Naive B cell (primary cell): ENCODE measurements around the gene GDPGP1. TPM values are rescaled to one million over a fixed set of nuclear protein-coding genes. Genes with fewer than 3 reads are reported as not detected.

Experiments
- ATAC-seq, 2 donors: fragments of 150-1000 bp; cut with Tn5 transposase; 2 replicates each; pipeline ENCODE4 v1.10.0; 2021; ENCODE audit warnings: low read depth in 2 of 2, mild to moderate bottlenecking in 2 of 2, moderate library complexity in 2 of 2
- DNase-seq: peaks from one replicate; pipeline ENCODE4 v3.0.0; 2022
- H3K27ac Mint-ChIP-seq, 6 donors: one replicate each; pipeline ENCODE4 v1.8.0; 2020 to 2022; ENCODE audit warnings: mild to moderate bottlenecking in 6 of 6, mixed read lengths in 6 of 6, moderate library complexity in 5 of 6, inconsistent platforms in 2 of 6
- H3K27me3 Mint-ChIP-seq, 3 donors: one replicate each; pipeline ENCODE4 v1.8.0; 2021 to 2022; ENCODE audit warnings: mixed read lengths in 3 of 3, mild to moderate bottlenecking in 1 of 3
- H3K36me3 Mint-ChIP-seq, 2 donors: one replicate each; pipeline ENCODE4 v1.8.0; 2020 to 2022; ENCODE audit warnings: mixed read lengths in 2 of 2, inconsistent platforms in 1 of 2, mild to moderate bottlenecking in 1 of 2
- H3K4me1 Mint-ChIP-seq, 3 donors: one replicate each; pipeline ENCODE4 v1.8.0; 2020 to 2022; ENCODE audit warnings: mixed read lengths in 3 of 3, inconsistent platforms in 1 of 3, mild to moderate bottlenecking in 1 of 3, moderate library complexity in 1 of 3
- H3K4me3 Mint-ChIP-seq, 8 donors: one replicate each; pipeline ENCODE4 v1.8.0; 2020 to 2022; ENCODE audit warnings: mild to moderate bottlenecking in 8 of 8, mixed read lengths in 8 of 8, moderate library complexity in 8 of 8, inconsistent platforms in 2 of 8
- H3K9me3 Mint-ChIP-seq, 7 donors: one replicate each; pipeline ENCODE4 v1.8.0; 2020 to 2022; ENCODE audit warnings: mixed read lengths in 7 of 7, mild to moderate bottlenecking in 5 of 7, inconsistent platforms in 2 of 7, moderate library complexity in 1 of 7
- polyA plus RNA-seq, 6 donors: library from polyadenylated mRNA; unstranded; fragments of 300-500 nt; fragmentation: Illumina TruSeq; gene quantifications; one replicate each; pipeline ENCODE4 v1.2.3, GENCODE V29; 2021; ENCODE audit warnings: low read depth in 6 of 6

Gene GDPGP1
- polyA plus RNA-seq, 6 donors from 2014 or later: 0.70 to 2.1 (median 1.3) TPM

DNA sequence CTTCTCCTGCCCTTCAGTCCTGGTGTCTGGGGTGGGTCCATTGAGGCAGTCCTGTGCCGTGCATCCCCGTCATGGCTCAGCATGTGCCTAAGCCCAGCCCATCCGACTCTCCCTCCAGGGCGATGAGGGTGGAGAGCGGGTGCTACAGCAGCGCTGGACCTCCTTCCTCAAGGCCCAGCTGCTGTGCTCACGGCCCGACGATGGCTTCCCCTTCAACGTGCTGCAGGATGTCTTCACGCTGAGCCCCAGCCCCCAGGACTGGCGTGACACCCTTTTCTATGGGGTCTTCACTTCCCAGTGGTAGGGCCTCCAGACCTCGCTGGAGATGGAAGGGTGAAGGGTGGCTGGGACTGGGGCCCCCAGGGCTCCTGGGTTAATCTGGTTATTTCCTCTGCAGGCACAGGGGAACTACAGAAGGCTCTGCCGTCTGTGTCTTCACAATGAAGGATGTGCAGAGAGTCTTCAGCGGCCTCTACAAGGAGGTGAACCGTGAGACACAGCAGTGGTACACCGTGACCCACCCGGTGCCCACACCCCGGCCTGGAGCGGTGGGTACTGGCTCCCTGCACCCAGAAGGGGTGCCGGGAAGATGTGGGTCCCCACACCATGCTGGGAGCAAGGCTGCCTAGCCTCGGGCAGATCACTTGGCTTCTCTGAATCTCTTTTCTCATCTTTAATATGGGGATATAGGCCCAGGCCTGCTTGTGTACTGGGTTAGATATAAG is 10.4 kb upstream of the GDPGP1 start:
- no peaks in the 10 kb centered on the region for H3K9me3 Mint-ChIP-seq
- peaks cover 4 to 13% of the 10 kb centered on the region in 2 donors for H3K36me3 Mint-ChIP-seq
- H3K27me3 Mint-ChIP-seq: no peaks in the 10 kb centered on the region
- H3K4me1 Mint-ChIP-seq: peaks cover 27 to 29% (median 28%) of the 10 kb centered on the region in 3 donors
- H3K27ac Mint-ChIP-seq: no peak overlapping the region
- ATAC-seq (no peak), DNase-seq (no peak)
- peak overlapping the region in 1 of 8 donors; percentile 64 for H3K4me3 Mint-ChIP-seq

DNA sequence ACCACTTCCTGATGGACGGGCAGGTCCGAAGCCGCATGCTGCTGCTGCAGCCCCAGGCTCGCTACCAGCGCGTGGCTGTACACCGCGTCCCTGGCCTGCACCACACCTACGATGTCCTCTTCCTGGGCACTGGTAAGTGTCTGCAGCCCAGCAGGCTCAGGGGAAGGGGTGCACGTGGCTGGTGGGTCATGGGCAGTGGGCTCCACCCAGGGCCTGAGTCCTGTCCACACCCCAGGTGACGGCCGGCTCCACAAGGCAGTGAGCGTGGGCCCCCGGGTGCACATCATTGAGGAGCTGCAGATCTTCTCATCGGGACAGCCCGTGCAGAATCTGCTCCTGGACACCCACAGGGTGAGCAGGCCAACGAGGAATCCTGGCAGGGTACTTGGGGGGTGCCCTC is 9.0 kb upstream of the GDPGP1 start:
- no peak for ATAC-seq
- no peaks in the 10 kb centered on the region for H3K9me3 Mint-ChIP-seq
- DNase-seq: no peak
- H3K4me1 Mint-ChIP-seq: peaks cover 26 to 31% (median 29%) of the 10 kb centered on the region in 3 donors
- H3K4me3 Mint-ChIP-seq: no peak overlapping the region
- H3K36me3 Mint-ChIP-seq: peaks cover 11 to 20% of the 10 kb centered on the region in 2 donors
- H3K27me3 Mint-ChIP-seq: no peaks in the 10 kb centered on the region
- no peak overlapping the region for H3K27ac Mint-ChIP-seq

DNA sequence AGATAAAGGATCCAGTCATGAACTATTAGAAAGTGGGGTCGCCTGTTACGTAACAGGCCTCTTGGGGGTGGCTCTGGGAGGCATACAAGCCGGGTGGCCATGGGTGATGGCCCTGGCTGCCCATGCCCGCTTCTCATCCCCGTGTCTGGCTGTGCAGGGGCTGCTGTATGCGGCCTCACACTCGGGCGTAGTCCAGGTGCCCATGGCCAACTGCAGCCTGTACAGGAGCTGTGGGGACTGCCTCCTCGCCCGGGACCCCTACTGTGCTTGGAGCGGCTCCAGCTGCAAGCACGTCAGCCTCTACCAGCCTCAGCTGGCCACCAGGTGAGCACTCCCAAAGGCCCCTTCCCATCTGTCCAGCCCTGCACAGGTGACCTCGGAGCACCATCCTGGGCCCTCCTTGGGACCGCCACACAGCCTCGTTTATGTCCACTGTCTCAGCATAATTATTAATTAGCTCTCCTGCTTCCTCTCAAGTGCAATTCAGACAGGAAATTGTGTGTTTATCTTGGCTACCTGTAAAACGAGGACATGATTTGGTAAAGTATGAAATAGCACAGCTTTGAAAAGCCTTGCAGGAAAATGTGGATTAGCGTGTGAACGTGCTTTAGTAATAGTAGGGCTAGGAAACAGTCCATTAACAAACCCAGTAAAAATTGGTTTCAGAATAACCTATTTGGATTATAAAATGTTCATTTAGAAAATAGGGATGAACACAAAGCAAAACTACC is 8.3 kb upstream of the GDPGP1 start:
- Mint-ChIP-seq H3K36me3 (peaks cover 10 to 23% of the 10 kb centered on the region in 2 donors), H3K4me3 (no peak overlapping the region), H3K9me3 (no peaks in the 10 kb centered on the region), H3K27me3 (no peaks in the 10 kb centered on the region), H3K4me1 (peaks cover 31 to 35% (median 31%) of the 10 kb centered on the region in 3 donors), H3K27ac (peak overlapping the region in 1 of 6 donors; percentile 73)
- ATAC-seq (no peak), DNase-seq (no peak)

DNA sequence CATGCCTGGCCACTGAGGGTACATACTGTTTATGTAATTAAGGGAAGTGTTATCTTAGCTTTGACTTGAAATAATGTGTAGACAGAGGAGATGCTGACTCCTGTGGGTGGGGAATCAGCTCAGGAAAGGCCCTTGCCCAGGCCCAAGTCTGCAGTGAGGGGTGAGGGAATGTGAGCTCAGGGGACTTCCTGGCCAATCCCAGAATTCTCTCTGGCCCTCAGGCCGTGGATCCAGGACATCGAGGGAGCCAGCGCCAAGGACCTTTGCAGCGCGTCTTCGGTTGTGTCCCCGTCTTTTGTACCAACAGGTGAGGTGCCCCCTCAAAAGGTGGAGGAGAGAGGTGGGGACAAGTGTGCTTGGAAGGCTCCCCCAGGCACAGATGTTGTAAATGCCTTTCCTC is 6.7 kb upstream of the GDPGP1 start:
- Mint-ChIP-seq H3K4me1 (peaks cover 36 to 47% (median 43%) of the 10 kb centered on the region in 3 donors), H3K4me3 (peak overlapping the region in 1 of 8 donors; percentile 47), H3K9me3 (no peaks in the 10 kb centered on the region), H3K27ac (peak overlapping the region in 3 of 6 donors; percentile 24 to 99 (median 38)), H3K27me3 (no peaks in the 10 kb centered on the region), H3K36me3 (peaks cover 7 to 28% of the 10 kb centered on the region in 2 donors)
- no peak for DNase-seq
- no peak for ATAC-seq

GRCh38 chr15:90227816-90228772 is 5.9 kb upstream of the GDPGP1 start:
- H3K36me3 Mint-ChIP-seq: peaks cover 7 to 28% of the 10 kb centered on the region in 2 donors

GRCh38 chr15:90228960-90229359 is 5.0 kb upstream of the GDPGP1 start:
- DNase-seq (no peak), ATAC-seq (no peak)
- Mint-ChIP-seq H3K27ac (peak overlapping the region in 5 of 6 donors; percentile 67 to 99 (median 97)), H3K36me3 (peaks cover 7 to 28% of the 10 kb centered on the region in 2 donors), H3K9me3 (no peaks in the 10 kb centered on the region), H3K4me1 (peaks cover 45 to 52% (median 48%) of the 10 kb centered on the region in 3 donors), H3K27me3 (no peaks in the 10 kb centered on the region), H3K4me3 (peak overlapping the region in 1 of 8 donors; percentile 18)

More at GRCh38 chr15:90227816-90228772, 5.9 kb upstream of the GDPGP1 start:
- Mint-ChIP-seq H3K27ac (peak overlapping the region in 4 of 6 donors; percentile 24 to 99 (median 94)), H3K4me3 (peak overlapping the region in 1 of 8 donors; percentile 47), H3K4me1 (peaks cover 44 to 52% (median 51%) of the 10 kb centered on the region in 3 donors), H3K9me3 (no peaks in the 10 kb centered on the region), H3K27me3 (no peaks in the 10 kb centered on the region)
- no peak for DNase-seq
- ATAC-seq: no peak

- Mint-ChIP-seq H3K9me3 (no peaks in the 10 kb centered on the region), H3K4me1 (peaks cover 50 to 59% (median 56%) of the 10 kb centered on the region in 3 donors), H3K27ac (peak overlapping the region; percentile 97 to 100 (median 98)), H3K36me3 (peaks cover 7 to 28% of the 10 kb centered on the region in 2 donors), H3K27me3 (no peaks in the 10 kb centered on the region), H3K4me3 (peak overlapping the region in 6 of 8 donors; percentile 9 to 92 (median 74))
- ATAC-seq (no peak), DNase-seq (no peak)
These were observed 3.9 kb upstream of the GDPGP1 start for GRCh38 chr15:90230071-90230494.

- Mint-ChIP-seq H3K9me3 (no peaks in the 10 kb centered on the region), H3K4me3 (peak overlapping the region; percentile 80 to 94 (median 90)), H3K36me3 (peaks cover 7 to 27% of the 10 kb centered on the region in 2 donors), H3K27me3 (no peaks in the 10 kb centered on the region), H3K4me1 (peaks cover 51 to 60% (median 57%) of the 10 kb centered on the region in 3 donors), H3K27ac (peak overlapping the region; percentile 97 to 100 (median 98))
- no peak for DNase-seq
- no peak for ATAC-seq
These were observed 3.4 kb upstream of the GDPGP1 start for GRCh38 chr15:90230610-90231009.

- peaks cover 48 to 62% (median 56%) of the 10 kb centered on the region in 3 donors for H3K4me1 Mint-ChIP-seq
- H3K27me3 Mint-ChIP-seq: no peaks in the 10 kb centered on the region
- peak overlapping the region; percentile 80 to 94 (median 92) for H3K4me3 Mint-ChIP-seq
- DNase-seq (peak; percentile 88), ATAC-seq (peak; percentile 64 to 66)
- H3K36me3 Mint-ChIP-seq: peaks cover 7 to 22% of the 10 kb centered on the region in 2 donors
- no peaks in the 10 kb centered on the region for H3K9me3 Mint-ChIP-seq
- H3K27ac Mint-ChIP-seq: peak overlapping the region; percentile 97 to 100 (median 98)
These were observed 2.7 kb upstream of the GDPGP1 start for GRCh38 chr15:90231028-90232017.

DNA sequence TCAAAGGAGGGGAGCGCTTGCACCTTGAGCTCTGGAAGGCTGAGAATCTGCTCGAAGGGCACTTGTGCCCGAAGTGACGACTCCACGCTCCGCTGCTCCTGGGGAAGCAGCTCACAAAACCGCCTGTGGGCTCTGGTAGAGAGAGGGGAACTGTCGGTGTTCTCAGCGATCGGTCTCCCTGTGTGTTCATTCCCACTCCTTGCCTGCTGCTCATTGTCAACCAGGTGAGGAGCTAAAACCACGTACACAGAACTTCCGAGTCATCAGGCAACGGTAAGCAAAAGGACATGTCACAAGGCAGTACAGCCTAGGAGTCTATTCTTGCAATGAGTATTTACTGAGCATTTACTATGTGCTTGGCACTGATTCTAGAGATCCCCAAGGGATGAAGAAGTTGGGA is 1.8 kb upstream of the GDPGP1 start:
- Mint-ChIP-seq H3K4me3 (peak overlapping the region; percentile 85 to 94 (median 92)), H3K27me3 (no peaks in the 10 kb centered on the region), H3K4me1 (peaks cover 48 to 64% (median 56%) of the 10 kb centered on the region in 3 donors), H3K27ac (peak overlapping the region; percentile 97 to 100 (median 98)), H3K9me3 (no peaks in the 10 kb centered on the region), H3K36me3 (peaks cover 7 to 22% of the 10 kb centered on the region in 2 donors)
- no peak for ATAC-seq
- DNase-seq: peak; percentile 39

GRCh38 chr15:90232941-90233386 is 1.0 kb upstream of the GDPGP1 start:
- peak overlapping the region; percentile 97 to 100 (median 98) for H3K27ac Mint-ChIP-seq
- peak overlapping the region; percentile 85 to 94 (median 92) for H3K4me3 Mint-ChIP-seq
- H3K27me3 Mint-ChIP-seq: no peaks in the 10 kb centered on the region
- H3K36me3 Mint-ChIP-seq: peaks cover 7 to 22% of the 10 kb centered on the region in 2 donors
- ATAC-seq (no peak), DNase-seq (peak; percentile 24)
- H3K4me1 Mint-ChIP-seq: peaks cover 48 to 67% (median 56%) of the 10 kb centered on the region in 3 donors
- no peaks in the 10 kb centered on the region for H3K9me3 Mint-ChIP-seq
